Jurkat, Clone E6-1 (cell line): ENCODE results near the gene ECHS1.
"Not testable (repeated sequence)": the region's sequence is repeated elsewhere in the genome, so short reads cannot be mapped to it uniquely, and the experiment has no call there.

Experiments
- DNase-seq: peaks from one replicate; pipeline ENCODE4 v3.0.0-alpha.2; 2011; ENCODE audit warnings: low read depth, low spot score
- H3K4me3 ChIP-seq: 2 replicates; pipeline ENCODE4 v1.5.1; 2011; ENCODE audit warnings: mild to moderate bottlenecking, low read length, control low read depth, moderate library complexity

Gene ECHS1

DNA sequence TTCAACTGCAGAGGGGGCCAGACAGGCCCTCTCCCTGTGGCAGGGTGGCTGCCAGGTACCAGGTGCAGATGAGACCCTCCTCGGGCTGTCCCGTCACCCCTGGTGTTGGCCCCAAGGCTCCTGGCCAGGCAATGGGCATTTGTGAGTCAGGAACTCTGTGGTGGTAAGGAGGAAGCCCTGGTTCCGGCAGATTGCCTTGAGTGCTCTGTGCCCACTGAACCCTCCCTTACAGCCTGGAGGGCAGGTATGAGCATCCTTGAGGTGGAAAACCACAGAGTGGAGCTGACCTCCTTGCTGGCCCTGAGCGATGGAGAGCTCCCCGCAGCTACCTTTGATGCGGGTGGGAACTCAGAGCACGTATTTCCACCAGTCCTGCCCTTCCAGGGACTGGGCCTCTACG lies 7.9 kb upstream of the ECHS1 start:
- no peak overlapping the region for H3K4me3 ChIP-seq
- no peak for DNase-seq

DNA sequence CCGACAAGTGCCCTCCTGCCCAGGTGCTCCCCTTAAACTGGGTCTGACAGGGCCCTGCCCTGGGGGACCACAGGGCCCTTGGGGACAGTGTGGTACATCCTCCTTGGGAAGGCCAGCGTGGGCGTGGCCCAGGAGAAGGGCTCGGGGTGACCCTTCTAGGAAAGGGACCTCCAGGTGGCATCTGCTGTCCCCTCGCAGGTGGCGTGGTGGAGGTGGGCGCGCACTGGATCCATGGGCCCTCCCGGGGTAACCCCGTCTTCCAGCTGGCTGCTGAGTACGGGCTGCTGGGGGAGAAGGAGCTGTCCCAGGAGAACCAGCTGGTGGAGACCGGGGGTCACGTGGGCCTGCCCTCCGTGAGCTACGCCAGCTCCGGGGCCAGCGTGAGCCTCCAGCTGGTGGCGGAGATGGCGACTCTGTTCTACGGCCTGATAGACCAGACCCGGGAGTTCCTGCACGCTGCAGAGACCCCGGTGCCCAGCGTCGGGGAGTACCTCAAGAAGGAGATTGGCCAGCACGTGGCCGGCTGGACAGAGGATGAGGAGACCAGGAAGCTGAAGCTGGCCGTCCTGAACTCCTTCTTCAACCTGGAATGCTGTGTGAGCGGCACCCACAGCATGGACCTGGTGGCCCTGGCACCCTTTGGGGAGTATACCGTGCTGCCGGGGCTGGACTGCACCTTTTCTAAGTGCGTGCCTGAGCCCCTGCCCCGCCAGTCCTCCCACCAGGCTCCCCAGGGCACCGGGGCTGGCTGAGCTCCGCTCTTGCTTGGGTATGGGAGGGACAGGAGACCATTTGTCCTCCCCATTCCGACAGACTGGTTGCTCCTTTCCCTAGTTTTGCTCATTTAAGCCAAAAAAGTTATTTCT lies 6.9 kb upstream of the ECHS1 start:
- no peak overlapping the region for H3K4me3 ChIP-seq
- DNase-seq = no peak

DNA sequence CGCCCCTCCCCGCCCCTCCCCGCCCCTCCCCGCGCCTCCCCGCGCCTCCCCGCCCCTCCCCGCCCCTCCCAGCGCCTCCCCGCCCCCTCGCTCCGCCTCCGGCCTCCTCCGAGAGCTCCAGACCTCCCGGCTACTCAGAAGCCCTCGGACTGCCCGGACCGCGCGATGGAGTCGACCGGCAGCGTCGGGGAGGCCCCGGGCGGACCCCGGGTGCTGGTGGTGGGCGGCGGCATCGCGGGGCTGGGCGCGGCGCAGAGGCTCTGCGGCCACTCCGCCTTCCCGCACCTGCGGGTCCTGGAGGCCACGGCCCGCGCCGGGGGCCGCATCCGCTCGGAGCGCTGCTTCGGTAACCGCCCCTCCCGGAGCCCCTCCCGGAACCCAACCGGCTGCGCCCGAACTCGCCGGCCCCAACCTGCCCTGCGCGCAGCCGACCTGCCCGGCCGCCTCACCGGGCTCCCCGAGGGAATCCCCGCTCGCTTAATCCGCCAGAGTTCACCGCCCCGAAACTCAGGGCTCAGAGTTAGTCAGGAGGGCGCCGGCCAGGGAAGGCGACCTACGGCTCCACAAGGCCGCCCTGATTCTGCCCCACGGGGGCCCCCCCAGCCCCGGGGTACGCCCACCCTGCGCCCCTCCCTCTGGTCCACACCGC lies 6.1 kb upstream of the ECHS1 start, which contains the start of gene PAOX:
Gene PAOX, plus strand, starts transcription at position 111 of the 649 bp plus-strand sequence. Its CDS starts 55 bp downstream, at position 166.
- peak within 1 kb of the TSS; percentile 68 for H3K4me3 ChIP-seq
- DNase-seq = no peak

DNA sequence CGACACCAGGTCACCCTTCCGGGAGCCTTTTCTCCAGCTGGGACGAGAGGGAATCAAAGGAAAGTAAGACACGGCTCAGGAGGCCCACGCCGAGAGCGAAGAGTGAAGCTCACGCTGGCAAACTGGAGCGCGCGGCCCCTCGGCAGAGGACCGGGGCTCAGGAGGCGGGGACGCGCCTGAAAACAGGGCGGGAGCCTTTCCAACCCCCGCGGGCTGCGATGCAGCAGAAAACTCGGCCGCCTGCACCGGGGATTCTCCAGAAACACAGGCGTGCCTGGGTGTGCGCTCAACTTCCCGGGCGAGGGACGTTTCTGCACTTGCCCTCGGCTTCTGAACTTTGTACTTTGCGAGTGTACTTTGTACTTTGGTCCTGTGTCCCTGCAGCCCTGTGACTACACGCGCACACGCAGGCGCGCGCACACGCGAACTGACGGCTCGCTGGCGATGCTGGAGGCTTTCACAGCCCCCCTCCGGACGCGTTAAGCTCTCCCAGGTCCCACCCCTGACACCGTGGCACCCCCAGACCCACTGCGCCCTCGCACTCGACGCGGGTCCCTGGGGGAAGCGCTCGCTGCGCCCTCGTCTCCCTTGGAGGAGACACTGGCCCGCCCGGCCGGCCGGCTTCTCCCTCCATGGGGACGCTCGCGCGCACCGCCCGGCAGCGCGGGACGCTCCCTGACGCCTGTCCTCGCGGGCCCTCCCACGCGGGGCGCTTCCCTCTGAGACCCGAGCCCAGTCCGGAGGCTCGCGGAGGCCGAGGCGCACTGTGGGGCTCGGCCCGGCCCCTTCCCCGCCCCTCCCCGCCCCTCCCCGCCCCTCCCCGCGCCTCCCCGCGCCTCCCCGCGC lies 5.3 kb upstream of the ECHS1 start:
- H3K4me3 ChIP-seq = peak overlapping the region; percentile 68
- peak; percentile 16 for DNase-seq

DNA sequence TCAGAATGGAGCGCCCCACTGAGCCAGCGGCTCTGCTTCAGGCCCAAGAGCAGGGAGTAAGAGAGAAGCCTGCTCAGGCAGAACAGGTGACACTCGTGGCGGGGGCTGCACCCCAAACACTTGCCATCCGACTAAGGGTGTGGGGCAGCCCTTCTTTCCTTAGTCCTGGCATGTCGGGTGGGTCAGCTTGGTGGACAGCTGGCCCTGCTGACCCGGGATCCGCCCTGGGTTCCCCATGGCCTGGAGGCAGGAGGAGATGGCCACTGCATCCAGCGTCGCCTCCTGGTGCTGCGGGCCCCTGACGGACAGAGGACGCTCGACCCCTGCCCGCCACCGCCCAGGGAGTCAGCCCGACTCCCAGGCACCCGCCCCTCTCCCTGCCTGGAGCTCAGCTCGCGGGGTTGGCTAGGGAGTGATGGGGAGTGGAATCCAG lies 4.7 kb upstream of the ECHS1 start:
- H3K4me3 ChIP-seq = peak overlapping the region; percentile 68
- no peak for DNase-seq

DNA sequence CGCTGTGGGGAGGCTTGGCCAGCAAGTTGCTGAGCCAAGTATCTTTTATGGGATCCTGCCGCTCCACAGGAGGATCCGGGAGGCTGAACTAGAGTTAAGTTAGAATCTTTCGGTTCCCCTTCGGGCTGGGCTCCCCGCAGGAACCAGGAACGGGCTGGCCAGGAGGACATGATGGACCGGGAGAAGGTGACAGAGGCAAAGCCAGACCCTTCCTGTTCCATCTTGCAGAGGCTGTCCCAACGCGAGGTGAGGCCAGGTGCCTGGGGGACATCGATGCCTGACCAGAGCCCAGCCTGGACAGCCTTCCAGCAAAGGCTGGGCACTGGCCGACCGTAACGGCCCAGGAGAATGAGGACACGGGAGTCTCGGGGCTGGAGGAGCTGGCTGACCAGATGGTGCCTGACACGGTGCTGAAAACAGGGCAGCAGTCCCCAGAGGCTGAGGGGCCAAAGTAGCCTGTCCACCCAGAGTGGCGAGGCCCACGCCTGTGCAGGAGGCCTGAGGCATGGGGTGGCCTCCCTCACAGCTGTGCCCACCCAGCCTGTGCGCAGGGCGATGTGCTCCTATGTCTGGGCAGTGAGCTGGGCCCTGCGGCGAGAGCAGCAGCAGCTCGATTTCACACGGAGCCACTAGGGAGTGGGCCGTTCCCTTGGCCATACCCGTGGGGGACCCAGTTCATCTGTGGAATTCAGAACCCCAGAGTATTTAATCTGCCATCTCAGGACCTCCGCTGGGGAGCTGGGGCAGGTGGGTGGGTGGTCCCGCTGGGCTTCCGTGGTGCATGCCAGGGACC lies 4.1 kb upstream of the ECHS1 start:
- H3K4me3 ChIP-seq = no peak overlapping the region
- DNase-seq = no peak

DNA sequence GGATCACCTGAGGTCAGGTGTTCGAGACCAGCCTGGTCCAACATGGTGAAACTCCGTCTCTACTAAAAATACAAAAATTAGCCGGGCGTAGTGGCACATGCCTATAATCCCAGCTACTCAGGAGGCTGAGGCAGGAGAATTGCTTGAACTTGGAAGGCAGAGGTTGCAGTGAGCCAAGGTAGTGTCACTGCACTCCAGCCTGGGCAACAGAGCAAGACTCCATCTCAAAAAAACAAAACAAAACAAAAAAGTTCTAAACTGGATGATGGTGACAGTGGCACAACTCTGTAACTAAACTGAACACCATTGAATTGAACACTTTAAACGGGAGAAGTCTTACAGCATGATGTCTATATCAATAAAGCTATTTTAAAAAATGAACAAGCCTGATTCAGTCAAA lies 3.0 kb upstream of the ECHS1 start:
- DNase-seq, H3K4me3 ChIP-seq: not testable (repeated sequence)

DNA sequence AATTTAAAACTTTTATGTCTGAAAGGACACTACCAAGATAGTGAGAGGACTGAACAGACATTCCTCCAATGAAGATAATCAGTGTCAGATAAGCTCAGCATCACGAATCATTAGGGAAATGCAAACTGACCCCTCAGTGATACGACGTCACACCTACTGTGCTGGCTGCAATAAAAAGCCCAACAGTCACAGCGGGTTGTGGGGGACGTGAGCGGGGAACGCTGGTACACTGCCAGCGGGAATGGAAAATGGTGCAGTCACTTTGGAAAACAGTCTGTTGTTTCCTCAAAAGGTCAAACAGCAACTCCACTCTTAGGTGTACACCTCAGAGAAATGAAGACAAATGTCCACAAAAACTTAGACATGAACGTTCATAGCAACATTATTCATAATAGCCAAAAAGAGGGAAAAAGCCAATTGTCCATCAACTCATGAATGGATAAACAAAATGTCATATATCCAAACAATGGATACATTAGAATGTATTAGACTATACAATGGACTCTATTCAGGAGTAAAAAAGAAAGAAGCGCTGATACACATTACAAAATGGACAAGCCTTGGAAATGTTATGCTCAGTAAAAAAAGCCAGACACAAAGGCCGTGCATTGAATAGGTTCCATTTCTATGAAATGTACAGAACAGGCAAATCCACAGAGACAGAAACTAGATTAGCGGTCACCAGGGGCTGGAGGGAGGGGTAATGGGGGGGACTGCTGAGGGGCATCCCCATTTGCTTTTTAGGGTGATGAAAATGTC lies 2.4 kb upstream of the ECHS1 start:
- H3K4me3 ChIP-seq = no peak overlapping the region
- DNase-seq = no peak

DNA sequence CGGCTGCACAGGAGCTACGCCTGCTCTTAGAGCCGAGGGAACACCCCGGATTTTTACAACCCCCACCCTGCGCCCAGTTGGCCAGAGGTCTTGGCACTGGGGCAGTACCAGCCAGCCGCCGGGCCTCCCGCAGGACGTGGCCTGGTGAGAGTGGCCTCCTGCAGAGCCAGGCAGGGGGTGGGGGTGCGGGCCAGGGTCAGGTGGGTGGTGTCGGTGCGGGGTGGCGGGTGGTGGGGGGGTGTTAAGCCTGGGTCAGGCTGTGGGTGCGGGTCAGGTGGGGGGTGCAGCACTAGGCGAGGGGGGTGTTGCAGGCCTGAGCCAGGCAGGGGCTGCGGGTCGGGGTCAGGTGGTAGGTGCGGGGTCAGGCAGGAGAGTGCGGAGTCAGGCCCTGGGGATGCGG lies 647 bp downstream of the ECHS1 start:
- DNase-seq = no peak
- peak overlapping the region; percentile 68 for H3K4me3 ChIP-seq

DNA sequence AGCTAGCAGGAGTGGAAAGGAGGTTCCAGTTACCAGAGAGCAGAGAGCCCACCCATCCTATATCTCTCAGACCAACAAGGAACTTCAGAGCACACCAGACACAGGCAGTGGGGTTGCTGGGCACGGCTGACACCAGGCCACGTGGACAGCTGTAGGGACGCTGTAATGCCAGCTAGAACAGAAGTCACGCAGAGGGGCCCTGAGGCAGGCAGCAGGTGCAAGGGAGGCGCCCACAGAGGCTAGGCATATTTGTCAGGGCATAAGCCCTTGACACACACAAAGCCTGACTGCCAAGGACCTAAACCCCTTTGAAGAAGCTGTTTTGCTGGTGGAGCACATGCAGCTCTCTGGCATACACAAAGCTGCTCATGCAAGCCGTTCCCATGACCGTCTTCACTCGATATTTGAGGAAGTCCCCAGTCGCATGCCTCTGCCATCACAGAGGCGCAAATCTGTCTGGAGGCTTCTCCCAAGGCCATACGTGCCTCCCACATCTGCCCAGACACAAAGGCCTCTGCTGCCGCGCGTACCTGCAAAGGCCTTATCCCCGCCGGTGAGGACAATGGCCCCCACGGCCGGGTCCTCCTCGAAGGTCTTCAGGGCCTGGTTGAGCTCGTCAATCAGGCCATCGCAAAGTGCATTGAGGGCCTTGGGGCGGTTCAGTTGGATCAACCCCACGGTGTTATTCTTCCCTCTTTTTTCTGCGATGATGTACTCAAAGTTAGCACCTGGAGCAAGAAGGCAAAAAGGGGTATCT lies 2.9 kb downstream of the ECHS1 start:
- no peak for DNase-seq
- H3K4me3 ChIP-seq = no peak overlapping the region

DNA sequence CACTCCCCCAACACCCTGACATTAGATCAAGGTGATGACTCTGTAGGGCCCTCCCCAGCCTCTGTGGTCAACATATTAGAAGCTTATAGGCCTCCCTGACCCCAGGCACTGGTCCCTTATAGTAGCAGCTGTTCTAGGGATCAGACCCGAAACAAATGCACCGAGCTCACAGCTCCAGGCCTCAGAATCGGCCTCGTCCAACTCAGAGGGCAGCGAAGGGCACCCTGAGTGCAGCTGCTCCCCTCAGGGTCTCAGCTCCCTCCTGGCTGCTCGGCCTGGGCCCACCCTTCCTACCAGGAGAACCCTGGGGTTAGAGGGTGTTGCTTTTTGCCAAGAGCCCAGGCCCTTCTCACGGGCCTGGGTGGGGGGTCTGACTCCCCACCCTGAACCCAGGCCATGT lies 5.0 kb downstream of the ECHS1 start:
- no peak for DNase-seq
- H3K4me3 ChIP-seq = no peak overlapping the region

DNA sequence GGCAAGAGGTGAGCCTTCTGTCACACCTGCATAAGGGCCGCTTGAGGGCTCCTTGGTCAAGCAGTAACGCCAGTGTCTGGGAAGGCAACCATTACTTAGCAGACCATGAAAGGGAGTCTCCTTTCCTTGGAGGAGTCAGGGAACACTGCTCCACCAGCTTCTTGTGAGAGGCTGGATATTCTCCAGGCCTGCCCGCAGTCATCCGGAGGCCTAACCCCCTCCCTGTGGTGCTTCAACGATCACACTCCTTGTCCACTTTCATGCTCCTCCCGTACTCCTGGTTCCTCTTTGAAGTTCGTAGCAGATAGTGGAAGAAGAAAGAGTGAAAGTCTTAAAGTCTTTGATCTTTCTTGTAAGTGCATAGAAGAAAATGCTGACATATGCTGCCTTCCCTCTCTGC lies 5.7 kb downstream of the ECHS1 start:
- H3K4me3 ChIP-seq, DNase-seq: not testable (repeated sequence)

DNA sequence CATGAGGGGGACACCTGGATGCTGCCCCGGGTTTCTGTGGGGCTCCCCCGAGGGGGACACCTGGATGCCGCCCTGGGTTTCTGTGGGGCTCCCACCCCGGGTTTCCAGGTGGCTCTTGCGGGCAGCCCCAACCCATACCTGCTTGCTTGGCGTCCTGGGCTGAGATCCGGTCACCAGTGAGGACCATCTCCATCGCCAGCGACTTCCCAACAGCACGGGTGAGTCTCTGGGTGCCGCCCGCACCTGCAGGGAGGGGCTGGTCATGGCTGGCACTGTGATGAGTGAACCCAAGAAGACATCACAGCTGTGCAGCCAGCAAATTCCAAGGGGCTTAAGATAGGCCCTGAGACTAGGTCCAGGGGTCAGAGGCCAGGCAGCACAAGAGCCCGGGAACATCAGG lies 6.4 kb downstream of the ECHS1 start:
- no peak overlapping the region for H3K4me3 ChIP-seq

DNA sequence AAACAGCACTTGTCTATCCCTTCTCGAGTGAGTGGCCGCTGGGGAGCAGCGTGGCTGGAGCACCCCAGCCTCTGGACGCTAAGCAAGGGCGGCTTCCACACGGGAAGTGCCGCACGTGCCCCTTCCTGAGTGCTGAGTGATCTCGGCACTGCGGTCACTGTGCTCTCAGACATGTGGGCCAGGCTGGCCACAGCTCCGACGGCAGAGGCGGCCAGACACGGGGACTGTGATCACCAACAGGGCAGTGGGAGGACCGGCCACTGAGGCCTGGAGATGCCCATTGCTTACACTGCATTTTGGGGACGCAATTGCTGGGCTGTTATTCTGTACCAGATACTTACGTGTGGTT lies 7.0 kb downstream of the ECHS1 start:
- DNase-seq = no peak

More for the DNA sequence above, 6.4 kb downstream of the ECHS1 start:
- DNase-seq = no peak

DNA sequence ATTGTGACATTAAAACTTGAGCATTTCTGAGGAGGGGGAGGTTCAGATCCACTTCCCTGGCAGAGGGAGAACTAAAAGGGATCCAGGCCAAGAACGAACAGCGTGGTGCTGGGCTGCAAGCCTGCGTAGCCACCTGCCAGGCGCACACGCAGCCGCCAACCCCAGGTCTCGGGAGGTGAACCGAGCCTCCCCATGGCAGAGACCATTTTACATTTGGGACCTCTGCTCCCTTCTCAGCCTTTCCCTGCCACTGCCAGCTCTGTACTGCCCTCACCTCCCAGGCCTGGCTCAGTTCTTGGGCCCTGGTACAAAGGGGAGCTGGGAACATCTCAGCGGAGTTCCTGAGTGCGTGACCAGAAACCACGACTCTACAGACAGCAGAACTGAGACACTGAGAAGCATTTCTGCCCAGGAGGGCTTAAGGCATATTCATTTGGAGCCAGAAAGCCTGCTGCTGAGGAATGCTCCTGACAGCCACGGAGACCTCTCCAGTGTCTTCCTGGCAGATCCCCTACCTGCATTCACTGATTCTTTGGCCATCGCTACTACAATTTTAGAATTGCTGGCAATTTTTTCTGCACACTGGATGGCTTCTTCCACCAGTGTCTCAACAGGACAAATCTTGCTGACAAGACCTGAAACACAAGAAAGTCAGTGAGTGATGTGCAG lies 7.6 kb downstream of the ECHS1 start:
- DNase-seq = no peak
- no peak overlapping the region for H3K4me3 ChIP-seq

More for the DNA sequence above, 7.0 kb downstream of the ECHS1 start:
- H3K4me3 ChIP-seq = no peak overlapping the region

DNA sequence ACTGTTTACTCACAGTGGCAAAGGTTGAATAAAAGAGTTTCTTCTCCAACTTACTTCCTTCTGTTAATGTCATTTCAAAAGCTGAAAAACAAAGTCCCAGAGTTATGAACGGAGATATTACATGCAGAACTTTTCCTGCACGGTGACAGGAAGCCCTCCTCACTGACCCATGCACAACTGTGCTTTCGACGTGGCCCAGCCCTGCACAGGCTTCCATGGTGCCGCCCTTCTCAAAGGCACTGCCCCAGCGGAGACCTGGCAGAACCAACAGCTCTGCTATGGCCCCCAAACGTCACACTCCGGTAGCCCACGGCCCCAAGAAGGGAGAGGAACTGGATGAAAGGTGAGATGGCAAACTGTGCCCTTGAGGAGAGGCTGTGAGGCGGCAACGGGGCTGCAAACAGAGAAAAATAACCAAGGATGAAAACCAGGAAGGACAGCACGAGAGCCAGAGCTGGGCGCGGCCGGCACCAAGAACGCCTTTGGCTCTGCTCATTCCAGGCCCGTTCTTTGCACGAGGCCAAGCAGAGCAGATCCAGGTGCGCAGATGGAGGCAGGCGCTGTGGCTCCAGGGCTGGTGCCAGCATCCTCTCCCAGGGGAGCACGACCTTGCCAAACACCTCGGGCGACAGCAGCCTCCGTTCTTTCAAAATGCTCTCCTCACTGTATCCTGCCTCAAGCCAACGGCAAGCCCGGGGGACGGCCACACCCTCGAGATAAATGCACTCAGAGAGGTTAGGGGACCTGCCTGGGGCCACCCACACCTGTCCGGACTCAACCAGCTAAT lies 8.3 kb downstream of the ECHS1 start:
- H3K4me3 ChIP-seq = no peak overlapping the region
- no peak for DNase-seq
